HG03342 (cell line): ENCODE measurements around the gene XRCC6.
"Not testable (repeated sequence)": the region's sequence is repeated elsewhere in the genome, so short reads cannot be mapped to it uniquely, and the experiment has no call there.

Experiments used
- ATAC-seq: cut with Tn5 transposase; IDR thresholded peaks from one replicate; pipeline ENCODE4 v1.9.1; 2021; ENCODE audit warnings: mild to moderate bottlenecking, moderate library complexity; ENCODE audit not compliant: unreplicated experiment

Gene XRCC6

DNA sequence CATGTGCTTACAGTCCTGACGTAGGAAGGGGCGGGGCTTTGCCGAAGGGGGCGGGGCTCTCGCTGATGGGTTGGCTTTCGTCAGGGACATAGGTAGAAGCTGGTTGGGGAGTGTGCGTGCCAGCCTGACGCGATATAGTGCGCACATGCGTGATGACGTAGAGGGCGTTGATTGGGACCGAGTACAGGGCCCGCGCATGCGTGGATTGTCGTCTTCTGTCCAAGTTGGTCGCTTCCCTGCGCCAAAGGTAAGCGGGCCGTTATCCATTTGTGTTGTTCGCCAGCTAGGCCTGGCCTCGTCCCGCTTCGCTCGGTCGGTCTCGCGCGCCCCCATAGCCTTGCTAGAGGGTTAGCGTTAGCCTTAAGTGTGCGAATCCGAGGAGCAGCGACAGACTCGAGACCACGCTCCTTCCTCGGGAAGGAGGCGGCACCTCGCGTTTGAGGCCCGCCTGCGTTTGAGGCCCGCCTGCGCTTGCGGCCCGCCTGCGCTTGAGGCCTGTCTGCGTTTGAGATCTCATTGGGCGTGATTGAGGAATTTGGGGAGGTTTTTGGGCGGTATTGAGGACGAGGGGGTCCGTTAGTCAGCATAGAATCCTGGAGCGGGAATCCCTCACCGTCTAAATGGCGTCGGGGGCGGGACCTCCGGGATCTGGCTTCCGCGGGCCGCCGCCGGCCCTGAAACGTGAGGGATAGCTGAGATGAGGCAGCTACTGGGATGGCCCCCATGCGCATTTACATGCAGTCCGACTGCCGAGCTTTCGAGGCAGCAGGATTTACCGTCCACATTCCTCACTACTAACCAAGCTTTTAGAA lies at the start of gene XRCC6:
Gene XRCC6, plus strand, starts transcription at position 197 of the 812 bp plus-strand sequence. CDS start 710 bp downstream, outside the sequence.
- ATAC-seq, result peak; percentile 75

DNA sequence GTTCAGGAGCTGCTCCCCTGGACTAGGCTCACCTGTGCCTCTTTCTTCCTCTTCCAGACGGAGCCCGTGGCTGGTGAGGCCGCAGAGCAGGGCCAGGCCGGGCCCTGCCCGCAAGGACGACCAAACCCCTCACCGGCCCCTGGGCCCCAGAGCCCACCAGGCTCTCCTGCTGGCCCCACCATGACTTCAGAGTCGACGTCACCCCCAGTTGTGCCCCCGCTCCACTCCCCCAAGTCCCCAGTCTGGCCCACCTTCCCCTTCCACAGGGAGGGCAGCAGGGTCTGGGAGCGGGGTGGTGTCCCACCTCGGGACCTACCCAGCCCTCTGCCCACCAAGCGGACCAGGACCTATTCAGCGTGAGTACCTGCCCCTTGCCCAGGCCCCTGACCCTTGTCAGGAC lies 49.3 kb upstream of the XRCC6 start:
- ATAC-seq, result no peak

DNA sequence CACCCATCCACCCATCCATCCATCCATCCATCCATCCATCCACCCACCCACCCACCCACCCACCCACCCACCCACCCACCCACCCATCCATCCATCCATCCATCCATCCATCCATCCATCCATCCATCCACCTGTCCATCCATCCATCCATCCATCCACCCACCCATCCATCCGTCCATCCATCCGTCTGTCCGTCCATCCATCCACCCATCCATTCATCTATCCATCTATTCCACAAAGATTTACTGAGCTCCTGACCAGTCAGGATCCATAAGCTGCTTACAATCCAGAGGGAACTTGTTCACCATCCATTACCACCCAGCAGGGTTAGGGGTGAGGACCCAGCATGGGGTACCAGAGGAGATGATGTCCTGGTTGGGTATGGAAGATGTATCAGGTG lies 48.8 kb upstream of the XRCC6 start:
- ATAC-seq, result not testable (repeated sequence)

DNA sequence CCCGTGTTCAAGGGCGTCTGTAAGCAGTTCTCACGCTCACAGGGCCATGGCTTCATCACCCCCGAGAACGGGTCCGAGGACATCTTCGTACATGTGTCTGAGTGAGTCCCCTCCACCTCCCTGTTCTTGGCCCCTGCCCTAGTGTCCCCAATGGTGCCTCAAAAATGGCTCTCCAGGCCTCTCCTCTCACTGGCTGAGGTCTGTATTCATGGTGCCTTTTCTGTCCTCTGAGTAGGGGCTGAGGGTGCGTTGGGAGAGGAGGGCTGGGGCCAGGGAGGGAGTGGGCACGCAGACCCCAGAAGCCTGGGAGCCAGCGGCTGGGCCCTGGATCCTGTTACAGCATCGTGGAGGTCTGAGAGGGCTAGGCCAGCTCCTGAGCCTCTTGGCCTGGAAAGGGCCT lies 47.4 kb upstream of the XRCC6 start:
- ATAC-seq, result no peak

DNA sequence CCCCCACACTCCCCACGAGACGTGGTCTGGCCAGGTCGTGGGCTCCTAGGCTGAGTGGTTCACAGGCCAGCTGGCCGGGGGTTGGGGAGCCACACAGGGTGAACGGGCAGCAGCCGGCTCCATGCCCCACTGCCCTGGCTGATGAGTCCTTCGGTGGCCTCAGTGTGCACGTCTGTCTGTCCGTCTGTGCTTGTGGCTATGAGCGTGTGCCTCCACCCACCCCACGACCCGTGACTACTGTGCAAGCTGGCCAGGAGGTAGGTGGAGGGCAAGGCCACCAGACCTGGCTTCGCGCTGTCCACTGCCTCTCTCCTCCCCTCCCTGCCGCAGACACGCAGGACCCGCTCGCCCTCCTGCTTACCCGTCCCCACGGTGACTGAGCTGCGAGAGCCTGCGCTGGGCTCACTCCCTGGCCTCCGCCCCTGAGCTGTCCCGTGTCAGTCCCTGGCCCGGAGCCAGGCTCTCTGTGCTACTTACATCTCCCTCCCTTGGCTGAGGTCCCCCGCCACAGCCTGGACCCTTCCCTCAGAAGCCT lies 46.2 kb upstream of the XRCC6 start:
- no peak for ATAC-seq

DNA sequence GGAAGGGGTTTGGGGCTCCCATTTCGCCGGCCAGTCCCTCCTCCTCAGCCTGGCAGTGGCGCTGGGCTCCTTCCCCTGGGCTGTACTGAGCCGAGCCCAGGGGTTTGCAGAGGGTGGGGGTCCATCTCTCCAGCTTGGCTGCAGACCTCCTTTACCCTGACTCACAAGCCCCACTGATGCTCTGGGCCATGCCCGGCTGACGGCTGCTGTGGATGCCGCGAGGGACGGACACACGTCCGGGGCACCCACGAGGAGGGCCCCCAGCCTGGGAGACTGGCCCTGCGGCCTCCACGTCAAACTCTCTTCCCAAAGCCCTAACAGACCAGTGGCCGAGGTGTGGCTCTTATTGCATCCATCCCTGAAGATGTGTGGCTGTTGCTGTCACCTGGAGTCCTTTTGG lies 45.6 kb upstream of the XRCC6 start:
- ATAC-seq, result no peak

DNA sequence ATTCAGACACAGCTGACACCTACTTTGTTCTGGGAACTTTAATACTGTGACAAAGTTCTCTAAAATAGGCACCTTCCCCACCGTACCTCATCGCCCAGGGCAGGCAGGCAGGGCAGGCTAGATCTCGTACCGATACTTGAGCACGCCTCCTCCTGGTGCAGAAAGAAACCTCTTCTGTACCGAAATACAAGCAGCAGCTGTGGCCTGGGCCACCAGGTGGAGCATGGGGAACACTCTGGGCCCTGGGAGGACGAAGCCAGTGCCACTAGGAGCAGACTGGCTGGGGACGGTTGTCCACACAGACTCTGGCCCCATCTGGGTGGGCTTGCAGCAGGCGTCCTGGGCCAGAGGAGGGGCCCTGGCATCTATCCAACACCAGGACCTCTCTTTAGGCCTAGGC lies 44.2 kb upstream of the XRCC6 start:
- no peak for ATAC-seq

DNA sequence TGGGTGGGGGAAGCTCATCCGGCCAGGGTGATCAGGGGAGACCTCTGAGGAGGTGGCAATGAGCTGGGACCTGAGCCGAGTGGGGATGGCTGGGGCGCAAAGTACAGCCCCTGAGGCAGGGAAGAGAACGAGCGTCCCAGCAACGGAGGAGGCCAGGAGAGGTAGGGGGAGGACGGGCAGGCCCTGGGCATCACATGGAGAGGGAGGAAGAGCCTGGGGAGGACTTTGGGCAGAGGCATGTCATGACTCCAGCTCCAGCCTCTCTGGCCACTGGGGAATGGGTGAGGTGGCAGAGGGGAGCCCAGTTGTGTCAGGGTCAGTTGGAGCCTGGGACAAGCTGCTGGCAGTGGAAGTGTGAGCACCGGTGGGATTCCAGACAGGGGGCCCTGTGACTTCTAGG lies 43.0 kb upstream of the XRCC6 start:
- no peak for ATAC-seq

DNA sequence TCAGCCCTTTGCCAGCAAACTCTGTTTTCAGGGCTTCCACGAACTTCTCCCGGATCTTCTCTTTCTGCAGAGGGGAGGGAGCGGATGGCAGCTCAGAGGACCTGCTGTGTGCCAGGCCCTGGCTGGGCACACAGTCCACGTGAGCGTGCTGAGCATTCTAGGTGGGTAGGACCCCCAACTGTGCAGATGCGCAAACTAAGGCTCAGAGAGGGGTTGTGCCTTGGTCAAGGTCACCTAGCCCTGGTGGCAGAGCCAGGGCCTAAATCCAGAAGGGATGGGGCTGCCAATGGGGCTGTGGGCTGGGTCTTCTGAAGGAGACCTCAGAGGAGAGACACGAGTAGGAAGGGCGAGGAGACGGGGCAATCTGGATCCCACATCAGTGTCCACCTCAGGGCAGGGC lies 42.3 kb upstream of the XRCC6 start:
- ATAC-seq, result no peak

DNA sequence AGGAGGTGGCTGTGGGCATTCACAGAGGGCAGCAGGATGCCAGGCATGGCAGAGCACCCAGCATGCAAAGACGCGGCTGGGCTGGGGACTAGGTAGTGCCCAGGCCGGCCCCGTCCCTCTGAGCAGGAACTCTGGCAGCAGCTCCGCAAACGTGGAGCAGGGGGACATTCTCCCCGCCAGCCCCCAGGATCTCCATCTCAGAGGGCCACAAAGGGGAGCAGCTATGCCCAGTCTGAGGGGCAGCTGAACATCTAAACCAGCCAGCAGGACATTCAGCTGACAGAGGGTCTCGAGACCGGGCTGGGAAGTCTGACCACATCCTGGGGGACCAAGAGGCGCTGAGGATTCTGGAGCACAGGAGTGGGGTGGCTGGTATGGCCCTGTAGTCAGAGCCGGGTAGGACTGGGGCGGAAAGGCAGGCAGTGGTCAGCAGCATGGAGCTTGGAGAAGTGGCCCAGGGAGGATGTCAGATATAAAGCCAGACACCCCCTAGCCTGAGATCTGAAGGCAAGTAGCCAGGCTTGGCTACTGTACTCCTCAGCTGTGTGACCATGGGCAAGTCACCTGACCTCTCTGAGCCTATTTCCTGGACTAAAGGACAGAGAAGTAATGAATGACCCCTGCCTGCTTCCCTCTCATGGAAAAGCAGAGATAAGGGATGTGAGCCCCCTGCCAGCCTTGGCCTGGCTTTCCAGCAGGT lies 41.6 kb upstream of the XRCC6 start:
- ATAC-seq, result no peak

DNA sequence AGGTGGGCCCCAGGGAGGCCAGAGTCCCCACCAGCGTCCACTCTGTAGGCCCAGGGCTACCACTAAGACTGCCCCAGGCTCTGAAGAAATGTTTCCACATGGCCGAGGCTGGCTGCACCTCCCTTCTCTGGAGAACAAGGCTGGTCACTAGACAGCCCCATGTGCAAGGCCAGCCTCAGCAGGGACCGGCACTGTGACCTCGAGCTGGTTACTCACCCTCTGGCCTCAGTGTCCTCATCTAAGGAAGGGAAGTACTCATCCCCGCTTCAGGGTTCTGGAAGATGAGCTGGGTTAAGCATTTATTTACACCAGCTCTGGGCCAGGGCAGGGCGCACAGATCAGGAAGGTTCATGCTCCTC lies 41.1 kb upstream of the XRCC6 start:
- ATAC-seq, result no peak

DNA sequence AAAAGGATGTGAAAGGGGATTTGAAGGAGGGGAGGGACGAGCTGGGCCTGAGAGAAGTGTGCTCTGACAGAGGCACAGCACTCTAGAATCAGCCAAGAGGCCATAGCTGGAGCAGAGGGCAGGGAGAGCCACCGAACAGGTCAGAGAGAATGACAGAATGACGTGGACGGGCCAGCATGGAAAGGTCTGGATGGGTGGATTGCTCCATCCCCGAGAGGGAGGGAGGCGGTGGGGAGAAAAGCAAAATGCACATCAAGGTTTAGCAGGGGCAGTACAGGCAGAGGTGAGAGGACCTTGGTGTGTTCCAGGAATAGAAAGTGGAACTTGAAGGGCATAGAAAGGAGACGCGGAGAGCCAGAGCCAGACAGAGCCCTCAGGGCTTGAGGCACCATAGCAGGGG lies 38.4 kb upstream of the XRCC6 start:
- no peak for ATAC-seq

DNA sequence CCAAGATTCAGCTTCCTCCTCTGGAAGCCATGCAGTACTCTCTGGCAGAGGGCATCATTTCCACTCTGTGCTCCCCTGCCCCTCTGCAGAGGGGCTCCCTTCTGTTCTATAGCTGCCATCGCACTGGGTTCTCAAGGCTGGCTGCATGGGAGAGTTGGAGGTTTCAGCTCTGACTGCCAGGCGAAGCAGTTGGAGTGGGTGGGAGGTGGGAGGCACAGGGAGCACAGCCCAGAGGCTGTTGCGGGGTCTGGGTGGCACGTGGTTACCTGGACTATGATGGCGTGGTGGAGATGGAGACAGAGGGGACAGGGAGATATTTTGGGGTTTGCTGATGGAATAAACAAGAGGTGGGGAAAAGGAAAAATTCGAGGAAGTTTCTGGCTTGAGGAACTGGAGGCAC lies 36.2 kb upstream of the XRCC6 start:
- no peak for ATAC-seq

DNA sequence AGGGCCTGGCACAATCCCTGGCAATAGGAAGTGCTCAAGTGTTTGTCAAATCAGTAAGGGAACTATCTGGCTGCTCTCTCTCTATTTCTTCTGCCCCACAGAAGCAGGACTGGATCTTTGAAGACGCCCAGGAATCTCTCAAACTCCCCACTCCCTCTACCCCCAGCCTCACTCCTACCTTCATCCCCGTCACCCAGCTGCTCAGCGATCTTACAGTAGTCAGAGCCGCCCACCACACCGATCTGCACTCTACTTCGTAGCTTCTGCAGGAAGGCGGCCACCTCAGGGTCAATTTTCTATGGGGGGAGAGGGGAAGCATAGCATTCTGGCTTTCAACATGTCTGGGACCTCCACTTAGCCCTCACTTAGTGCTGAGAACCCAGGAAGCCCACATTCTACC lies 35.2 kb upstream of the XRCC6 start:
- ATAC-seq, result no peak

DNA sequence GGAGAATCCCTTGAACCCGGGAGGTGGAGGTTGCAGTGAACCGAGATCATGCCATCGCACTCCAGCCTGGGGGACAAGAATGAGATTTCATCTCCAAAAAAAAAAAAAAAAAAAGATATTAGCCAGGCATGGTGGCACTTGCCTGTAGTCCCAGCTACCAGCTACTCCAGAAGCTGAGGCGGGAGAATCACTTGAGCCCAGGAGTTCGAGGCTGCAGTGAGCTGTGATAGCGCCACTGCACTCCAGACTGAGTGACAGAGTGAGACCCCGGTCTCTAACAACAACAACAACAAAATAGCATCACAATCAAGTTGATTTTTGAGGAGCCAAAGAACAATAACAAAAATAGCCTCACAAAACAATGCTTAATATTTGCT lies 33.8 kb upstream of the XRCC6 start:
- ATAC-seq, result no peak

DNA sequence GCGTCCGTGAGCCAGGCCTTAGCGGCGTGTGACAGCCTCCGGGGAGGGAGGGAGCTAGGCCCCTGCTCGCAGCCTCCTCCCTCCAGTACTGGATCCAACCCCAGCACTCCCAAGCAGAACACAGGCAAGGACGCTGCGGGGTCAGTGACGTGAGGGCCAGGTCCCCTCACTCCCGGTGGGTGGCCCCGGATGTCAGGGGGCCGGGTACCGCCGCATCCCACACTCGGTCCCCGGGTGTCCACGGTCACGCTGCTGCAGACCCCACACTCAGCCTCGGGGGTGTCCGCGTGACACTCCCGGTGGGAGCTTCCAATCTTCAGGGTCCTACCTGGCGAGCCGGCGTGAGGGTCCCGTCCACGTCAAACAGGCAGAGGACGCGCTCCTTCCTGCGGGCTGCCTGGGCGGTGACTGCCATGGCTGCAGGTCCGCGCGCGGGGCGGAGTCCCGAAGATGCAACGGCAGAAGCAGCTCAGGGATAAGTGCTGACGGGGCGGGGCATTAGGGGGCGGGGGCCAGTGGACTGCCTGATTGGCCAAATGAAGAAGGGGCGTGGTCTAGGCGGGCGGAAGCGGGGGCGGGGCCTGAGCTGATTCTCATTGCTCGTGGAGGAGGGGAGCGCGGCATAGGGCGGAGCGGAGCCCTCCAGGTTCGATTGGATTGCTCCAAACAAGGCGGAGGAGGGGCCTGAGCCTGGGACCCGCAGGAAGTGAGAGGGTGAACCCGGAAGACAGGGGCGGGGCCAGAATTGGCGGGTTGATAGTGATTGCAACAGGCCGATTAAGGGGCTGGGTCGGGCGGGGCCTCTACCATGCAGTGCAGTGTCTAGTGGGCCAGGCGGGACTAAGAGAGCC lies 31.5 kb upstream of the XRCC6 start, which contains the start of gene PMM1:
Gene PMM1, minus strand, starts transcription at position 450 of the 851 bp plus-strand sequence. Its CDS starts 35 bp downstream, at position 415.
- ATAC-seq, result peak; percentile 91

DNA sequence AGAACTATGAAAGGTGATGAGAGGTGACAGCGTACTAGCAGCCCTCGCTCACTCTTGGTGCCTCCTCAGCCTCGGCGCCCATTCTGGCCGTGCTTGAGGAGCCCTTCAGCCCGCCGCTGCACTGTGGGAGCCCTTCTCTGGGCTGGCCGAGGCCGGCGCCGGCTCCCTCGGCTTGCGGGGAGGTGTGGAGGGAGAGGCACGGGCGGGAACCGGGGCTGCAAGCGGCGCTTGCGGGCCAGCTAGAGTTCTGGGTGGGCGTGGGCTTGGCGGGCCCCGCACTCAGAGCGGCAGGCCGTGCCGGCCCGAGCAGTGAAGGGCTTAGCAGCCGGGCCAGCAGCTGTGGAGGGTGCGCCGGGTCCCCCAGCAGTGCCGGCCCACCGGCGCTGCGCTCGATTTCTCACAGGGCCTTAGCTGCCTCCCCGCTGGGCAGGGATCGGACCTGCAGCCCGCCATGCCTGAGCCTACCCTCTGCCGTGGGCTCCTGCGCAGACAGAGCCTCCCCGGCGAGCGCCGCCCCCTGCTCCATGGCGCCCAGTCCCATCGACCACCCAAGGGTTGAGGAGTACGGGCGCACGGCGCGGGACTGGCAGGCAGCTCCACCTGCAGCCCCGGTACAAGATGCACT lies 27.6 kb upstream of the XRCC6 start:
- not testable (repeated sequence) for ATAC-seq

DNA sequence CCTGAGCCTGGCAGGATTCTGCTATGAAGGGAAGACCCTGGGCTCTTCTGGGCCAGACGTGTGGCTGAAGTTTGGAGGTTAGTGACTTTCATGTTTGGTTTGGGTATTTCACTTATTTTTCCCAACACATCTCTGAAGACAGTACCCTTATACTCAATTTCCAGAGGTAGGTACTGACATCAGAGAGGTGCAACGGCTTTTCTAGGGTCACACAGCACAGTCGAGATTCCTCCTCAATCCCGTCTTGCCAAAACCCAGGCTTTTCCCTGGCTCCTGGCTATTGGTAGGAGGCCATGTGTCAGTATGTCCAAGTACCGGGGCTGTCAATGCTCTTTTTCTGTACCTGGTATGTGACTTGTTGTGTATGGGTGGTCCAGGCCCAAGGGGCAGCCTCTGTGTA lies 25.4 kb upstream of the XRCC6 start:
- ATAC-seq, result no peak

DNA sequence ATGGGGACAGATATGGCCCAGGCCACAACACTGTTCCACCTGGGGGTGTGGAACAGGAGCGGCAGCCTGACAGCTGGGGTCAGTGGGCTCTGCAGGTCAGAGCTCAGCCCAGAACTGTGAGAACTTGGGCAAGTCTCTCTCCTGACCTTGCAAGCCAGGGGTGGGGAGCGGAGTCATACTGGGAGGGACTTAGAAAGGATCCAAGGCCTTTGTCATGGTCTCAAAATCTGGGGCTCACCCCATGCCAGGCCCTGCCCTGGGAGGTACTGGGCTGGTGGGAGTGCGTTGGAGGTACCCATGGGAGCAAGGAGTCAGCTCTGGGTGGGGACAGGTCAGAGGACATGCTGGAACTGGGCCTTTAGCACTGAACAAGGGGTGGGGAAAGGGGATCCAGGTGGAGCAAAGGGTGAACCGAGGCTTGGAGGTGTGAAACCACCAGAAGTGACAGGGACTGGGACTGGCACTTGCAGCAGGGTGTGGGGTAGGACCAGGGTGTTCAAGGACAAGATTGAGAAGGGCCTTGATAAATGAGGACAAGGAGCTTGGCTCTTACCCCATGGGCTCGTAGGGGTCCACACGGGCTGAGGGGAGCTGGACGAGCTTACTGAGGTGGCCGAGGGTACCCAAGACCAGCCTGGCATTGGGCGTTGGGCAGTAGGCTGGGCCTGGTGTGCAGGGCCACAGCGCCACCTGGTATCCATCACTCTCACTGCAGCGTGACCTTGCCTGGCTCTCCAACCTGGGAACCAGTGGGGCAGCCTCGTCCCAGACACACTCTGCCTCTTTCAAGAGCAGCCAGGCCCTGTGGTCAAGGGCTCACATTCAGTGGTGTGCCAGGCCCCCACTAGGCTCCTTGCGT lies 24.1 kb upstream of the XRCC6 start:
- ATAC-seq, result no peak

DNA sequence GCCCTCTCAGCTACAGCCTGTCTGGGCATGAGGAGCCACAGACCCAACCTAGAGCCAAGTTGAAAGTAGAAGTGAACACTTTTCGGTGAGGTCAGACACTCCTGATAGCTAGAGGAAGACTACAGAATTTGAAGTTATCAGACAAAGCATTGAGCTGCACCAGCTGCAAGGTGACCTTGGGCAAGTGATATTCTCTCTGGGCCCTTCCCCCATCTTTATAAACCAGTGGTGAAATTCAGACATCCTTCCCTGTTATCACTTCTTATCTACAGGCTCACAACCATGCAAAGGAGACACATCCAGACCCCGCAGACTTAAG lies 23.5 kb upstream of the XRCC6 start:
- ATAC-seq, result no peak
